ENCODE measurements around the gene DNM3.

DNA sequence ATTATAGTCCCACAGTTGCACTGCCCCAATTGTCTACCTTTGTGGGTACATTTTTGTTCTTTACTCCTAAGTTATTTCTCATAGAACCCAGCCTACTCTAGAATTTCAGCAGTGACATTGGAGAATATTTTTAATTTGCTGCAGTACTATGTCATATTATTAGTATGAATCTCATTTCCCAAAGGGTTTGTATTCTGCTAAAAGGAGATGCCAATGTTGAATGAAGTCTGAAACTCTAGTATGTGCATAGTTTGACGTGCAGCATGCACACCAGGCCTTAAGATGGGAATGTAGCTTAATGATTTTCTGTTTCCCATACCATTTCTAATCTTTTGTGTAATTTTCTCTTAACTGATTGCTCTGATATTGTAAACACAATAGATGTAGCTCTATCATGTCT lies 568.7 kb downstream of the DNM3 start:
- TF ChIP-seq, protein P1, sequence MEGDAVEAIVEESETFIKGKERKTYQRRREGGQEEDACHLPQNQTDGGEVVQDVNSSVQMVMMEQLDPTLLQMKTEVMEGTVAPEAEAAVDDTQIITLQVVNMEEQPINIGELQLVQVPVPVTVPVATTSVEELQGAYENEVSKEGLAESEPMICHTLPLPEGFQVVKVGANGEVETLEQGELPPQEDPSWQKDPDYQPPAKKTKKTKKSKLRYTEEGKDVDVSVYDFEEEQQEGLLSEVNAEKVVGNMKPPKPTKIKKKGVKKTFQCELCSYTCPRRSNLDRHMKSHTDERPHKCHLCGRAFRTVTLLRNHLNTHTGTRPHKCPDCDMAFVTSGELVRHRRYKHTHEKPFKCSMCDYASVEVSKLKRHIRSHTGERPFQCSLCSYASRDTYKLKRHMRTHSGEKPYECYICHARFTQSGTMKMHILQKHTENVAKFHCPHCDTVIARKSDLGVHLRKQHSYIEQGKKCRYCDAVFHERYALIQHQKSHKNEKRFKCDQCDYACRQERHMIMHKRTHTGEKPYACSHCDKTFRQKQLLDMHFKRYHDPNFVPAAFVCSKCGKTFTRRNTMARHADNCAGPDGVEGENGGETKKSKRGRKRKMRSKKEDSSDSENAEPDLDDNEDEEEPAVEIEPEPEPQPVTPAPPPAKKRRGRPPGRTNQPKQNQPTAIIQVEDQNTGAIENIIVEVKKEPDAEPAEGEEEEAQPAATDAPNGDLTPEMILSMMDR (tag by site-specific recombination; IDR thresholded peaks at IDR 0.05): no peak
- TF ChIP-seq ZNF423 (tag by site-specific recombination; IDR thresholded peaks at IDR 0.05) (no peak), ZNF335 (tag by site-specific recombination; conservative IDR thresholded peaks at IDR 0.05) (no peak), REPIN1 (tag by site-specific recombination; IDR thresholded peaks at IDR 0.05; ENCODE audit: low read depth) (no peak), ZSCAN23 (tag by site-specific recombination; IDR thresholded peaks at IDR 0.05) (no peak), ZNF274 (IDR thresholded peaks at IDR 0.05; ENCODE audit: low read length) (no peak), ZNF274 (tag by site-specific recombination; IDR thresholded peaks at IDR 0.05; ENCODE audit: borderline replicate concordance) (no peak), ZNF239 (tag by site-specific recombination; IDR thresholded peaks at IDR 0.05) (no peak), ZNF747 (tag by site-specific recombination; IDR thresholded peaks at IDR 0.05) (no peak), ZNF23 (tag by site-specific recombination; IDR thresholded peaks at IDR 0.05; ENCODE audit: borderline replicate concordance) (no peak), ZNF2 (tag by site-specific recombination; IDR thresholded peaks at IDR 0.05) (no peak), YY2 (tag by site-specific recombination; IDR thresholded peaks at IDR 0.05) (no peak), KLF1 (tag by site-specific recombination; IDR thresholded peaks at IDR 0.05) (no peak), ZNF292 (tag by site-specific recombination; IDR thresholded peaks at IDR 0.05; ENCODE audit: borderline replicate concordance, low read depth) (no peak)
- TF ChIP-seq, protein P2, sequence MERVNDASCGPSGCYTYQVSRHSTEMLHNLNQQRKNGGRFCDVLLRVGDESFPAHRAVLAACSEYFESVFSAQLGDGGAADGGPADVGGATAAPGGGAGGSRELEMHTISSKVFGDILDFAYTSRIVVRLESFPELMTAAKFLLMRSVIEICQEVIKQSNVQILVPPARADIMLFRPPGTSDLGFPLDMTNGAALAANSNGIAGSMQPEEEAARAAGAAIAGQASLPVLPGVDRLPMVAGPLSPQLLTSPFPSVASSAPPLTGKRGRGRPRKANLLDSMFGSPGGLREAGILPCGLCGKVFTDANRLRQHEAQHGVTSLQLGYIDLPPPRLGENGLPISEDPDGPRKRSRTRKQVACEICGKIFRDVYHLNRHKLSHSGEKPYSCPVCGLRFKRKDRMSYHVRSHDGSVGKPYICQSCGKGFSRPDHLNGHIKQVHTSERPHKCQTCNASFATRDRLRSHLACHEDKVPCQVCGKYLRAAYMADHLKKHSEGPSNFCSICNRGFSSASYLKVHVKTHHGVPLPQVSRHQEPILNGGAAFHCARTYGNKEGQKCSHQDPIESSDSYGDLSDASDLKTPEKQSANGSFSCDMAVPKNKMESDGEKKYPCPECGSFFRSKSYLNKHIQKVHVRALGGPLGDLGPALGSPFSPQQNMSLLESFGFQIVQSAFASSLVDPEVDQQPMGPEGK (tag by site-specific recombination; IDR thresholded peaks at IDR 0.05): no peak
